Skeletal muscle cell (primary cell): ENCODE data around the gene LRRC14B.
"Not testable (repeated sequence)": the region's sequence is repeated elsewhere in the genome, so short reads cannot be mapped to it uniquely, and the experiment has no call there.

ENCODE experiments used
- DNase-seq: peaks from one replicate; pipeline ENCODE4 v3.0.0-alpha.2; 2010; ENCODE audit warnings: low read depth
- H3K4me3 ChIP-seq: 2 replicates; pipeline ENCODE4 v1.5.1; 2011; ENCODE audit warnings: low read depth, mild to moderate bottlenecking, control low read depth, low read length, moderate library complexity

LRRC14B gene

GRCh38 chr5:200985-201384 is 9.7 kb downstream of the LRRC14B start:
- DNase-seq, result no peak
- no peak overlapping the region for H3K4me3 ChIP-seq

GRCh38 chr5:201672-202071 is 10.4 kb downstream of the LRRC14B start:
- H3K4me3 ChIP-seq, result no peak overlapping the region
- no peak for DNase-seq

DNA sequence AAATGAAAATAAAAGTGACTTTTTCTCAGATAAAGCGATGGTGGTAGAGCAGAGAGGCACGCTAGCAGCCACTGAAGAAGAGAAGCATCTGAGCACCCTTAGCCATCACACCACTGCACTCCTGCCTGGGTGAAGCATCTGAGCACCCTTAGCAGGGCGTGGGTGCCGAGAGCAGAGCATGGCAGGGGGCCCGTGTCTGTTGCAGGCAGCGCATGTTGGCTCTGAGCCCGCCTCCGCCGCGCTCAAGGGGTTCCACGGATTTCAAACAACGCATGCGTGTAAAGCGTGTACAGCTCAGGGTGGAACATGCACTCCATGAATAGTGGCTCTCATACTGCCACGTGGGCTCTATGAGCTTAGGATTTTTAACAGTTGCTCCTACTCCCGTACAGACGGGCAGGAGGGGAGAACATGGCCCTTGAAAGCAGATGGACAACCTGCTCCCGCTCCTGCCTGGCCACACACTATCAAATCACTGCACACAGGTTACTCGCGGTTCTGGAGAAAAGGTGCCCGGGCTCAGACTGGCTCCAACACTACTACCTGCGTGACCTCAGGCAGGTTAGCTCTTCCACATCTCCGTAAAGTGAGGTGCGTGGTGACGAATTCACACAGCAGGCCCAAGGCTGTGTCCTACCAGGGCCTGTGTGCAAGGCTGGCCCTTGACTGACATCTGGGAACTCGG is 12.1 kb downstream of the LRRC14B start:
- DNase-seq, result no peak
- H3K4me3 ChIP-seq, result no peak overlapping the region

DNA sequence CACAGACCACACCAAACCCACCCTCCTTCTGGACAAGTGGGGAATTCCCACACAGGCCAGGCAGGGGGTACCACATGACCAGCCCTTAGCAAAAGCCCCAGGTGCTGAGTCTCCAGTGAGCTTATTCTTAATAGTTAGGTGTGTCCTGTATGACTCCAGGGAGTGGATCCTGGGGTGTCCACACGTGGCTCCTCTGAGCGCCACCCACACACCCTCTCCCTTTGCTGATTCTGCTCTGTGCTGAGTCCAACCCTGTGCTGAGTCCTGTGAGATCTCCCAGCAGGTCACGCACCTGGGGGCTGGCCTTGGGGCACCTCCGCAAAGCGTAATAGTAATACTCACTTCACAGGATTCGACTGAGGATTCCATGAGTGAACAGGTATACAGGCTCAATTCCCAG is 12.7 kb downstream of the LRRC14B start:
- DNase-seq, result no peak
- no peak overlapping the region for H3K4me3 ChIP-seq

GRCh38 chr5:204462-204861 is 13.2 kb downstream of the LRRC14B start:
- no peak overlapping the region for H3K4me3 ChIP-seq
- DNase-seq, result no peak

DNA sequence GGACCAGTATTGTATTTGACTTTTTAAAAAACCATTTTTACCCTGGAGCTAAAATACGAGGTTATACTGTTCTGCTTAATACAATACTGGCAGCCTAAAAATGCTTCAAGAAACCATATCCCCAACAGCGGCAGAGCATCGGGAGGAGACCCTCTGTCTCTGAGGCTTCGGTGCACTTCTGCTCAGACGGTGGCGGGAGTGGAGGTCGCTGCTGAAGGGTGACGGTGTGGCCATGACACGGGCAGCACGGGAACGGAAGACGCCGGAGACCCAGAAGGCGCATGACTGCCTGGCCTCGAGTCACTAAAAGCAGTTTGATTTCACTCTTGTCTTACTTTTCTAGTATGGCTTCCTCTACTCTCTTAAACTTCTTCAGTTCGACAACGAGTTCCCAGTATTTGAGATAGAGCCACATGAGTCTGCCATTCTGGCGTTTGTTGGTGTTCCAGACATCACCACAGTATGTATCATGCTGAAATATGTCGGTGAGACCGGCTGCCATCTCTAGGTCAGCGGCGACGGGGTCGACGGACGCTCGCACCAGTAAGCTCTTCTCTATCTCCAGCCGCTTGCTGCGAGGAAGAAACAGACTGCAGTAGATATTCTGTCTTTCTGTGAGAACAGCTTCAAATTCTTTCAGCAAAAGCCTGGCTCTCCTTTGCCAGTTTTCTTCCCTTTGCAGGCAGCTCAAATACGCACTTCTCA is 13.8 kb downstream of the LRRC14B start:
- no peak for DNase-seq
- H3K4me3 ChIP-seq, result no peak overlapping the region

GRCh38 chr5:206406-206805 is 15.1 kb downstream of the LRRC14B start:
- DNase-seq, result no peak
- no peak overlapping the region for H3K4me3 ChIP-seq

DNA sequence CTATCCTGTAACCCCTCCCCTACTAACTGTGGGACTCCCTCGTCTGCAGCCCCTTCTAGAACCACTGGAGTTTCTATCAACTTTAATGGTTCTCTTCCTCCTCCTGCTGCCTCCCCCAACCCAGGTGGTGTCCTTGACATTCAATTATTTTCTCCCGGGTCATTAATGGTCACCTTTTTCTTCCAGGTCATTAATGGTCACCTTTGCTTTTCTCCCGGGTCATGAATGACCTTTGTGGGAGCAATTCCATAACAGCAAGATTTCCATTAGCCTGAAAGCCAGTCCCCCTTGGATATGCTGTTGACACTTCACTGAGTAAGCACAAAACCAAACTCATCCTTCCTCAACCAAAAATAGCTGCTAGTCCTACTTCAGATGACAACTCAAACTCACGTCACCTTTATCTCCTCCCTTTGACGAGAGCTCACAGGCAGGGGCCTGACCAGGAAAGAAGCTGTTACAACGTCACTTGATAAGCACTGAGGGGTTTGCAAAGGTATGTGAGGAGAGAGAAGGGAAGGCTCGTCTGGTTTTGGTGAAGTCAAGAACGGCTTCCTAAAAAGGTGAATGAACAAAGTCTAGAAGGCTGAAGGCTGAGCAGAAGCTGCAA is 15.7 kb downstream of the LRRC14B start:
- DNase-seq, result no peak
- H3K4me3 ChIP-seq, result no peak overlapping the region

DNA sequence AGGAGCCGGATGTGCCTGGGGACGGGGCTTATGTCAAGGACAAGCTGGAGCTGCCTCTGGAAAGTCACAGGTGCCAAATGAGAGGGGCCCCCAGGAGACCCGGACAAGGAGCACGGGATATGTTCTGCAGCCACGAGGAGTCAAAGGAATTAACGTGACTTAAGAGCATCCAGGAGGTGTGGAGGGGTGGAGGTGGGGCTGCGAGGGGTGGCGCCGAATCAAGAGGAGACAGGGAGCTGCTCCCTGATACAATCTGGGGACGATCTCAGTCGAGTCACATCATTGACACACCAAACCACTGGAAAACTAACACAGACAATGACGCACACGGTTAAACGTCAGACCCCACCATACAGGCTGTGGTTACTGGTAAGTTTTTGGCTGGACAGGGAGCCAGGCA is 16.3 kb downstream of the LRRC14B start:
- peak; percentile 32 for DNase-seq
- no peak overlapping the region for H3K4me3 ChIP-seq

DNA sequence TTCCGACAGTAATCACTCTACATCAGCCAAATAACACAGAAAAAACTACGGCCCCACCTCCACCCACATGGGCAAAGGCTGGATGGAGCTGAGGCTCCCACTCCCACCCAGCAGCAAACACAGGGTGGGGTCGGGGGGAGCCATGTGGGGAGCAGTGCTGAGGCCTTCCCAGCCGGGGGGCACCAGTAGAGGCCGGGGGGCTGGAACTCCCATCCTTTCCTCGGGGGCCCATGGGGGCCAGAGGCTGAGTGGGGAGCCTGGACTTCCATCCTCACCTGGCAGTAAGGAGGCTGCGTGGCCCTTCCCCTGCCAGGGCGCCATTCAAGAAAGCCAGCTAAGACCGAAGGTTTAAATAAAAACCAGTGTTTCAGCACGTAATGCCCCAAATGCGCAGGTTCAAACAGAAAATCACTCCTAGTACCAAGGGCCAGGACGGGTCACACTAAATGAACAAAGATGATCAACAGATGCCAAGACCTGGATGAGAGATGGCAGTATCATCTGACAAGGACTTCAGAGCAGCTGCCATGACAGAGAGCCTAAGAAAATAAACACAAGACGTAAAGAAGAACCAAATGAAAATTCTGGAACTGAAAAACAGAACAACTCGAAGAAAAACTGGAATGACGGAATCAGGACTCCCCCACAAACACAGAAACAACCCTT is 17.3 kb downstream of the LRRC14B start:
- no peak overlapping the region for H3K4me3 ChIP-seq
- DNase-seq, result no peak

GRCh38 chr5:213803-214395 is 22.6 kb downstream of the LRRC14B start:
- H3K4me3 ChIP-seq, result no peak overlapping the region
- no peak for DNase-seq

DNA sequence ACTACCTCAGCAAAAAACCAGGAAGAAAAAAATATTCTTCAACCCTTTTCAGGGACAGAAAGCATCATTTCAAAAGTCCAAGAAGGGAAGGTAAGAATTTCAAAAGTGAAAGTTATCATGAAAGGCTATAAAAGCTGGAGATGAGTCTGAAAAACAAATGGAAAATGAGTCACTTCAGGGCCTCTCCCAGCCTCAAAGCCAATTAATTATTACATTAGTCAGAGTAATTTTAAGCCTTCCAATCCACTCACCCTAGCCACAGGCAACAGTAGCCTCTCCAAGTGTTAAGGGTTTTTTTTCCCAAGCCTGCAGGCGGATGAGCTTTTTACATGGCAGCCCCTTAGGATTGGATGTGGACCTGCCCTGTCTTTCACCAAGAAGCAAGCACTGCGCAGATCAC is 24.0 kb downstream of the LRRC14B start:
- DNase-seq, H3K4me3 ChIP-seq: not testable (repeated sequence)

- not testable (repeated sequence) for DNase-seq, H3K4me3 ChIP-seq
Measured at GRCh38 chr5:216076-216475, 24.8 kb downstream of the LRRC14B start.

DNA sequence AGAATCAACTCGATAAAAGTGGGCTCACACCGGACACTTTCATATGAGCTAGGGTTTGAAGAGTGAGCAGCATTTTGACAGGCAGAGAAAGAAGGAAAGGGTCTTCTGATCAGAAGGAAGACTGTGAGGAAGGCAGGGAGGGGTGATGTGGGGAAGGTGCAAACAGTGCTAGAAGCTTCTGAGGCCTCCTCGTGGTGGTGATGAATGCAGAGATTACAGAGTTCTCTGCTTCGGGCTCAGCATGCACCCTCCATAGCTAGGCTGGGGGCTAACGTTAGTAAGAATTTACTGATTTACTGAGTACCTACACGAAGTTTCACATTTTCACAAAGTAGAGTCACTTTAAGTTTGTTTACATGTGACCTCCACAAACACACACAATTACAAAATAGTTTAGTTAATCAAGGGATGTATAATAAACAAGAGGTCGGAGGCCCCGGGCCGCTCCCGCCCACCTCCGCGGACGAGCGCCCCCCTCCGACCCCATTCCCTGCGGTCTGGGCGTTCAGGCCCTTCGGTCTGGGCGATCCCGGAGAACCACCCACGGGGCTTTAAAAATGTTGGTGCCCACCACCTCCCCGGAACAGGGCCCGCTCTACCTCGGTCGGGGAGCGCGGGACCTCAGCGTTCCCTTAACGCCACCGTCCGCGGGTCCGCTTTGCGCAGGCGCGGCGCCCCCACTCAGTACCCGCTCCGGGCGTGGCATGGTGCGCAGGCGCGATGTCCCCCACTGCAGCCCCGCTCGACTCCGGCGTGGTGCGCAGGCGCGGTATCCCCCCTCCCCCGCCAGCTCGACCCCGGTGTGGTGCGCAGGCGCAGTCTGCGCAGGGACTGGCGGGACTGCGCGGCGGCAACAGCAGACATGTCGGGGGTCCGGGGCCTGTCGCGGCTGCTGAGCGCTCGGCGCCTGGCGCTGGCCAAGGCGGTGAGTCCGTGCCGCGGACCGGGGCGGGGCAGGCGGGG is 26.5 kb downstream of the LRRC14B start, which contains the start of the genes CCDC127 and SDHA:
Gene CCDC127 (minus strand): TSS at position 660 of the 963 bp plus-strand sequence. CDS start 1,304 bp downstream, outside the sequence.
Gene SDHA (plus strand): TSS at position 827 of the 963 bp plus-strand sequence. CDS start 36 bp downstream, at position 863.
- DNase-seq, result peak; percentile 59
- H3K4me3 ChIP-seq, result peak within 1 kb of the TSS; percentile 97

GRCh38 chr5:218457-219291 is 27.4 kb downstream of the LRRC14B start:
- DNase-seq, result no peak
- H3K4me3 ChIP-seq, result peak overlapping the region; percentile 97

DNA sequence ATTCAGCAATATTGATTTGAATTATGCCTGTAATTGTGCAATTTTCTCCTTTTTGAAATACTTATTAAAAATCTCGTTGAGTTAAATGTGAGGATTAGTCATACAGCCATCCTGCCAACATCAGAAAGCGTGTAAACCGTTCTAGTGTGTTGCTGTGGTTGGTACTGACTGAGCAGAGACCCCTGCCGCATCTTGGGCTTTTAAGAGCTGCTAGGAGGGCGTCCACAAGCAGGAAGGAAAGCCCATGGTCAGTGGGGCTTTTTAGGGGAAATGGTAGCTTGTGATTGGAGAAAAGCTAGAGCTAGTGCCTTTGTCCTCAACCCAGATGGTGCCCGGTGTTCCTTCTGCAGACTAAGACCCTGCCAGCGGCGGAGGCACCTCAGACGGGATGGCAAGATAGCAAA is 28.2 kb downstream of the LRRC14B start:
- no peak for DNase-seq
- peak overlapping the region; percentile 97 for H3K4me3 ChIP-seq

DNA sequence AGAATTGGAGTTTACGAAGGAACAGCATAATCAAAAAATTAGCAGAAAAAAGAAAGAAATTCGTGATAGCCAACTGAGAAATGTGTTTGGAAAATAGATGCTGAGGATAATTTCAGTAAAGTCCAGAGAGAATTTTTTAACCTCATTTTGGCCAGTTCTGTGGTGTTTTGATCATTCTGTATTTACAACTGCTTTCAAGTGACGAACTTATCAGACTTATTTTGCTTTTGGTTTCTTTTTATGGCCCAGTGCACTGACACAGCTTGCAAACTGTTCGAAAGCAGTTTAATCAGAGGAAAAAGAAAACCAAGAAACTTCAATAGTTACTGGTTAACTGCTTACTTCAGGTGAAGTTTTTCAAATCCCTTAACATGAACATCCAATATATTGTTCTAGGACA is 28.7 kb downstream of the LRRC14B start:
- DNase-seq, result no peak
- H3K4me3 ChIP-seq, result peak overlapping the region; percentile 97
